ENCODE results near the gene GPHN.

Gene GPHN

GRCh38 chr14:66507722-66508546 lies at the start of gene GPHN:
TSS of gene GPHN (plus strand) at chr14:66508147.
- H3K4me3 ChIP-seq (ENCODE audit: low read length), result peak within 1 kb of the TSS; percentile 65
- peak; percentile 92 for DNase-seq (ENCODE audit: low read depth)
- peak; percentile 32 for TF ChIP-seq CTCF (conservative IDR thresholded peaks at IDR 0.05; ENCODE audit: low read depth, low read length)

GRCh38 chr14:66459603-66460002 lies 48.3 kb upstream of the GPHN start:
- TF ChIP-seq CTCF (conservative IDR thresholded peaks at IDR 0.05; ENCODE audit: low read depth, low read length), result no peak
- H3K4me3 ChIP-seq (ENCODE audit: low read length), result no peak overlapping the region
- no peak for DNase-seq (ENCODE audit: low read depth)

- no peak for TF ChIP-seq CTCF (conservative IDR thresholded peaks at IDR 0.05; ENCODE audit: low read depth, low read length)
- no peak overlapping the region for H3K4me3 ChIP-seq (ENCODE audit: low read length)
- DNase-seq (ENCODE audit: low read depth), result no peak
Measured at GRCh38 chr14:66464261-66464660, 43.7 kb upstream of the GPHN start.

GRCh38 chr14:66468778-66469367 lies 39.1 kb upstream of the GPHN start:
- H3K4me3 ChIP-seq (ENCODE audit: low read length), result no peak overlapping the region
- no peak for TF ChIP-seq CTCF (conservative IDR thresholded peaks at IDR 0.05; ENCODE audit: low read depth, low read length)
- DNase-seq (ENCODE audit: low read depth), result no peak

- no peak overlapping the region for H3K4me3 ChIP-seq (ENCODE audit: low read length)
- DNase-seq (ENCODE audit: low read depth), result no peak
- no peak for TF ChIP-seq CTCF (conservative IDR thresholded peaks at IDR 0.05; ENCODE audit: low read depth, low read length)
Measured at GRCh38 chr14:66471584-66471983, 36.4 kb upstream of the GPHN start.

DNA sequence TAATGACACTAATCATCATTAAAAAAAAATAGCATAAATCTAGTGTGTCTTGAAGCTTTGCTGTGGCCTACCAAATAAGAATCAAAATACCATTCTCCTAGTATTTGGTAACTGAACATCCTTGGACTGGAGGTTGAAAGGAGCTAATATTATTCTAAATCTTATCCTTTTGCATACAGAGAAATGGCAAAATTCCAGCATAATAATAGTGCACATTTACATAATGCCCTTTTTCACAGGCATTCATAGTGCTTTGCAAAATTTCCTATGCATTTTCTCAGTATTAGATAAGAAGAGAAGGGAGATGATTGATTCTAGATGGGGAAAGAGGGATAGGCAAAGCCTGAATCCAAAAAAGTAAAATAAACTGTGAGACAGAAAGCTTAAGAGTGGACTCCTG lies 35.7 kb upstream of the GPHN start:
- no peak overlapping the region for H3K4me3 ChIP-seq (ENCODE audit: low read length)
- no peak for TF ChIP-seq CTCF (conservative IDR thresholded peaks at IDR 0.05; ENCODE audit: low read depth, low read length)
- no peak for DNase-seq (ENCODE audit: low read depth)

DNA sequence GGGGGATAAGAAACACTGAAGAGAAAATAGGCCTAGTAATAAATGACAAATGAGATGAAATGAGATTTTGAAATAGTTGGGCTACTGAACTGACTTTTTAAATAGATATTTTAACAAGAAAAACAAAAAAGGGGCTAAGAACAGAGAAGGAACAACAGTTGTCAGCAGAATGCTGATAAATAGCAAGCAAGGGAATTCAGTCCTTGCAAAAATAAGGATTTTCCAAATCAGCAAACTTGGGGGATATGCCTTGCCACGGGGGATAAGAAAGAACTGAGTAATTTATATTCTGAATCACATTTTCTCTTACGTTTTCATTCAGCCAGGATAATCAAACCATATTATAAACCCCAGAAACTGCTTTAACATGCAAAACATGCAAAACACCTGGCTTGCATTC lies 34.7 kb upstream of the GPHN start:
- DNase-seq (ENCODE audit: low read depth), result no peak
- no peak overlapping the region for H3K4me3 ChIP-seq (ENCODE audit: low read length)
- TF ChIP-seq CTCF (conservative IDR thresholded peaks at IDR 0.05; ENCODE audit: low read depth, low read length), result no peak

Data from retinal pigment epithelial cell (primary cell).